Measurements from ENCODE around the gene MSMP. TPM values are rescaled to one million over a fixed set of nuclear protein-coding genes. Genes with fewer than 3 reads are reported as not detected.

The MSMP gene
- total and polyA plus RNA-seq, 2 experiments from 2014 or later: 0.81 TPM; not detected in 1

- H3K27me3 ChIP-seq (ENCODE audit: insufficient read depth): no peaks in the 10 kb centered on the region
- H2AFZ ChIP-seq: no peak overlapping the region
- ATAC-seq (peak; percentile 0; the same call in 2 of the 3 replicates), DNase-seq (ENCODE audit: low spot score) (peak; percentile 58)
- peak overlapping the region; percentile 83 for H3K27ac Mint-ChIP-seq
- peaks cover 44% of the 10 kb centered on the region for H3K79me2 ChIP-seq (replicated peaks; ENCODE audit: insufficient read depth)
- no peaks in the 10 kb centered on the region for H3K9me2 ChIP-seq (ENCODE audit: insufficient read depth)
- H3K4me1 ChIP-seq (ENCODE audit: insufficient read depth): peaks cover 38% of the 10 kb centered on the region
- peaks cover 11% of the 10 kb centered on the region for H3F3A ChIP-seq (replicated peaks; ENCODE audit: low read depth)
- H4K20me1 ChIP-seq (replicated peaks; ENCODE audit: insufficient read depth): peaks cover 17% of the 10 kb centered on the region
- H3K4me3 Mint-ChIP-seq: no peak overlapping the region; the same call in none of the 3 replicates
- H3K27me3 Mint-ChIP-seq (ENCODE audit: insufficient read depth, low read depth, poor library complexity): peaks cover 8% of the 10 kb centered on the region
- H3K36me3 Mint-ChIP-seq (ENCODE audit: low read depth): peaks cover 21% of the 10 kb centered on the region
- H3K4me2 ChIP-seq: peak overlapping the region; percentile 90
- H3K9me3 Mint-ChIP-seq: no peaks in the 10 kb centered on the region; the same call in 2 of the 3 replicates
- H3K4me3 ChIP-seq: peak overlapping the region; percentile 91
- peak overlapping the region; percentile 95 for H3K27ac ChIP-seq (ENCODE audit: low read depth)
- H3K36me3 ChIP-seq (ENCODE audit: insufficient read depth): peaks cover 14% of the 10 kb centered on the region
- TF ChIP-seq CREB1 (CRISPR knock-in tag; IDR thresholded peaks at IDR 0.05; ENCODE audit: low read depth) (peak; percentile 54), EZH2phosphoT487 (IDR thresholded peaks at IDR 0.05; ENCODE audit: unreplicated experiment) (no peak), JUNB (IDR thresholded peaks at IDR 0.05; ENCODE audit: unreplicated experiment) (no peak)
- TF ChIP-seq, protein P1, sequence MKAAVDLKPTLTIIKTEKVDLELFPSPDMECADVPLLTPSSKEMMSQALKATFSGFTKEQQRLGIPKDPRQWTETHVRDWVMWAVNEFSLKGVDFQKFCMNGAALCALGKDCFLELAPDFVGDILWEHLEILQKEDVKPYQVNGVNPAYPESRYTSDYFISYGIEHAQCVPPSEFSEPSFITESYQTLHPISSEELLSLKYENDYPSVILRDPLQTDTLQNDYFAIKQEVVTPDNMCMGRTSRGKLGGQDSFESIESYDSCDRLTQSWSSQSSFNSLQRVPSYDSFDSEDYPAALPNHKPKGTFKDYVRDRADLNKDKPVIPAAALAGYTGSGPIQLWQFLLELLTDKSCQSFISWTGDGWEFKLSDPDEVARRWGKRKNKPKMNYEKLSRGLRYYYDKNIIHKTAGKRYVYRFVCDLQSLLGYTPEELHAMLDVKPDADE (IDR thresholded peaks at IDR 0.05): no peak
- H3K4me1 Mint-ChIP-seq: peaks cover 13% of the 10 kb centered on the region
Observed at GRCh38 chr9:35731415-35732184, 22.5 kb downstream of the MSMP start.

- Mint-ChIP-seq H3K36me3 (ENCODE audit: low read depth) (peaks cover 17% of the 10 kb centered on the region), H3K27ac (peak overlapping the region; percentile 42; the same call in 1 of the 2 replicates), H3K27me3 (ENCODE audit: insufficient read depth, low read depth, poor library complexity) (peaks cover 8% of the 10 kb centered on the region), H3K4me1 (peaks cover 13% of the 10 kb centered on the region), H3K9me3 (no peaks in the 10 kb centered on the region; the same call in 2 of the 3 replicates), H3K4me3 (no peak overlapping the region; the same call in 1 of the 3 replicates)
- Histone ChIP-seq H3K4me1 (ENCODE audit: insufficient read depth) (peaks cover 41% of the 10 kb centered on the region), H3K4me3 (peak overlapping the region; percentile 91; the same call in 1 of the 2 replicates), H3K27me3 (ENCODE audit: insufficient read depth) (no peaks in the 10 kb centered on the region), H3K79me2 (replicated peaks; ENCODE audit: insufficient read depth) (peaks cover 52% of the 10 kb centered on the region), H3K36me3 (ENCODE audit: insufficient read depth) (peaks cover 9% of the 10 kb centered on the region), H3K9me2 (ENCODE audit: insufficient read depth) (no peaks in the 10 kb centered on the region), H4K20me1 (replicated peaks; ENCODE audit: insufficient read depth) (peaks cover 15% of the 10 kb centered on the region), H3K4me2 (peak overlapping the region; percentile 90), H2AFZ (no peak overlapping the region), H3K27ac (ENCODE audit: low read depth) (no peak overlapping the region), H3F3A (replicated peaks; ENCODE audit: low read depth) (peaks cover 10% of the 10 kb centered on the region; the same call in 1 of the 2 replicates)
- ATAC-seq (no peak), DNase-seq (ENCODE audit: low spot score) (no peak)
- TF ChIP-seq NANOG (IDR thresholded peaks at IDR 0.05; ENCODE audit: borderline replicate concordance): no peak
- TF ChIP-seq, protein P2, sequence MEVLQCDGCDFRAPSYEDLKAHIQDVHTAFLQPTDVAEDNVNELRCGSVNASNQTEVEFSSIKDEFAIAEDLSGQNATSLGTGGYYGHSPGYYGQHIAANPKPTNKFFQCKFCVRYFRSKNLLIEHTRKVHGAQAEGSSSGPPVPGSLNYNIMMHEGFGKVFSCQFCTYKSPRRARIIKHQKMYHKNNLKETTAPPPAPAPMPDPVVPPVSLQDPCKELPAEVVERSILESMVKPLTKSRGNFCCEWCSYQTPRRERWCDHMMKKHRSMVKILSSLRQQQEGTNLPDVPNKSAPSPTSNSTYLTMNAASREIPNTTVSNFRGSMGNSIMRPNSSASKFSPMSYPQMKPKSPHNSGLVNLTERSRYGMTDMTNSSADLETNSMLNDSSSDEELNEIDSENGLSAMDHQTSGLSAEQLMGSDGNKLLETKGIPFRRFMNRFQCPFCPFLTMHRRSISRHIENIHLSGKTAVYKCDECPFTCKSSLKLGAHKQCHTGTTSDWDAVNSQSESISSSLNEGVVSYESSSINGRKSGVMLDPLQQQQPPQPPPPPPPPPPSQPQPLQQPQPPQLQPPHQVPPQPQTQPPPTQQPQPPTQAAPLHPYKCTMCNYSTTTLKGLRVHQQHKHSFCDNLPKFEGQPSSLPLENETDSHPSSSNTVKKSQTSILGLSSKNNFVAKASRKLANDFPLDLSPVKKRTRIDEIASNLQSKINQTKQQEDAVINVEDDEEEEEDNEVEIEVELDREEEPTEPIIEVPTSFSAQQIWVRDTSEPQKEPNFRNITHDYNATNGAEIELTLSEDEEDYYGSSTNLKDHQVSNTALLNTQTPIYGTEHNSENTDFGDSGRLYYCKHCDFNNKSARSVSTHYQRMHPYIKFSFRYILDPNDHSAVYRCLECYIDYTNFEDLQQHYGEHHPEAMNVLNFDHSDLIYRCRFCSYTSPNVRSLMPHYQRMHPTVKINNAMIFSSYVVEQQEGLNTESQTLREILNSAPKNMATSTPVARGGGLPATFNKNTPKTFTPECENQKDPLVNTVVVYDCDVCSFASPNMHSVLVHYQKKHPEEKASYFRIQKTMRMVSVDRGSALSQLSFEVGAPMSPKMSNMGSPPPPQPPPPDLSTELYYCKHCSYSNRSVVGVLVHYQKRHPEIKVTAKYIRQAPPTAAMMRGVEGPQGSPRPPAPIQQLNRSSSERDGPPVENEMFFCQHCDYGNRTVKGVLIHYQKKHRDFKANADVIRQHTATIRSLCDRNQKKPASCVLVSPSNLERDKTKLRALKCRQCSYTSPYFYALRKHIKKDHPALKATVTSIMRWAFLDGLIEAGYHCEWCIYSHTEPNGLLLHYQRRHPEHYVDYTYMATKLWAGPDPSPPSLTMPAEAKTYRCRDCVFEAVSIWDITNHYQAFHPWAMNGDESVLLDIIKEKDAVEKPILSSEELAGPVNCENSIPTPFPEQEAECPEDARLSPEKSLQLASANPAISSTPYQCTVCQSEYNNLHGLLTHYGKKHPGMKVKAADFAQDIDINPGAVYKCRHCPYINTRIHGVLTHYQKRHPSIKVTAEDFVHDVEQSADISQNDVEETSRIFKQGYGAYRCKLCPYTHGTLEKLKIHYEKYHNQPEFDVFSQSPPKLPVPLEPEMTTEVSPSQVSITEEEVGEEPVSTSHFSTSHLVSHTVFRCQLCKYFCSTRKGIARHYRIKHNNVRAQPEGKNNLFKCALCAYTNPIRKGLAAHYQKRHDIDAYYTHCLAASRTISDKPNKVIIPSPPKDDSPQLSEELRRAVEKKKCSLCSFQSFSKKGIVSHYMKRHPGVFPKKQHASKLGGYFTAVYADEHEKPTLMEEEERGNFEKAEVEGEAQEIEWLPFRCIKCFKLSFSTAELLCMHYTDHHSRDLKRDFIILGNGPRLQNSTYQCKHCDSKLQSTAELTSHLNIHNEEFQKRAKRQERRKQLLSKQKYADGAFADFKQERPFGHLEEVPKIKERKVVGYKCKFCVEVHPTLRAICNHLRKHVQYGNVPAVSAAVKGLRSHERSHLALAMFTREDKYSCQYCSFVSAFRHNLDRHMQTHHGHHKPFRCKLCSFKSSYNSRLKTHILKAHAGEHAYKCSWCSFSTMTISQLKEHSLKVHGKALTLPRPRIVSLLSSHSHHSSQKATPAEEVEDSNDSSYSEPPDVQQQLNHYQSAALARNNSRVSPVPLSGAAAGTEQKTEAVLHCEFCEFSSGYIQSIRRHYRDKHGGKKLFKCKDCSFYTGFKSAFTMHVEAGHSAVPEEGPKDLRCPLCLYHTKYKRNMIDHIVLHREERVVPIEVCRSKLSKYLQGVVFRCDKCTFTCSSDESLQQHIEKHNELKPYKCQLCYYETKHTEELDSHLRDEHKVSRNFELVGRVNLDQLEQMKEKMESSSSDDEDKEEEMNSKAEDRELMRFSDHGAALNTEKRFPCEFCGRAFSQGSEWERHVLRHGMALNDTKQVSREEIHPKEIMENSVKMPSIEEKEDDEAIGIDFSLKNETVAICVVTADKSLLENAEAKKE (CRISPR knock-in tag; IDR thresholded peaks at IDR 0.05): no peak
- TF ChIP-seq, protein P3, sequence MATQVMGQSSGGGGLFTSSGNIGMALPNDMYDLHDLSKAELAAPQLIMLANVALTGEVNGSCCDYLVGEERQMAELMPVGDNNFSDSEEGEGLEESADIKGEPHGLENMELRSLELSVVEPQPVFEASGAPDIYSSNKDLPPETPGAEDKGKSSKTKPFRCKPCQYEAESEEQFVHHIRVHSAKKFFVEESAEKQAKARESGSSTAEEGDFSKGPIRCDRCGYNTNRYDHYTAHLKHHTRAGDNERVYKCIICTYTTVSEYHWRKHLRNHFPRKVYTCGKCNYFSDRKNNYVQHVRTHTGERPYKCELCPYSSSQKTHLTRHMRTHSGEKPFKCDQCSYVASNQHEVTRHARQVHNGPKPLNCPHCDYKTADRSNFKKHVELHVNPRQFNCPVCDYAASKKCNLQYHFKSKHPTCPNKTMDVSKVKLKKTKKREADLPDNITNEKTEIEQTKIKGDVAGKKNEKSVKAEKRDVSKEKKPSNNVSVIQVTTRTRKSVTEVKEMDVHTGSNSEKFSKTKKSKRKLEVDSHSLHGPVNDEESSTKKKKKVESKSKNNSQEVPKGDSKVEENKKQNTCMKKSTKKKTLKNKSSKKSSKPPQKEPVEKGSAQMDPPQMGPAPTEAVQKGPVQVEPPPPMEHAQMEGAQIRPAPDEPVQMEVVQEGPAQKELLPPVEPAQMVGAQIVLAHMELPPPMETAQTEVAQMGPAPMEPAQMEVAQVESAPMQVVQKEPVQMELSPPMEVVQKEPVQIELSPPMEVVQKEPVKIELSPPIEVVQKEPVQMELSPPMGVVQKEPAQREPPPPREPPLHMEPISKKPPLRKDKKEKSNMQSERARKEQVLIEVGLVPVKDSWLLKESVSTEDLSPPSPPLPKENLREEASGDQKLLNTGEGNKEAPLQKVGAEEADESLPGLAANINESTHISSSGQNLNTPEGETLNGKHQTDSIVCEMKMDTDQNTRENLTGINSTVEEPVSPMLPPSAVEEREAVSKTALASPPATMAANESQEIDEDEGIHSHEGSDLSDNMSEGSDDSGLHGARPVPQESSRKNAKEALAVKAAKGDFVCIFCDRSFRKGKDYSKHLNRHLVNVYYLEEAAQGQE (IDR thresholded peaks at IDR 0.05; ENCODE audit: unreplicated experiment): no peak
Observed at GRCh38 chr9:35730486-35730854, 23.6 kb downstream of the MSMP start.

All from GM23338 (cell line).